ENCODE data around the gene CPSF4L.
"Not testable (repeated sequence)": the region's sequence is repeated elsewhere in the genome, so short reads cannot be mapped to it uniquely, and the experiment has no call there.

CPSF4L gene, protein sequence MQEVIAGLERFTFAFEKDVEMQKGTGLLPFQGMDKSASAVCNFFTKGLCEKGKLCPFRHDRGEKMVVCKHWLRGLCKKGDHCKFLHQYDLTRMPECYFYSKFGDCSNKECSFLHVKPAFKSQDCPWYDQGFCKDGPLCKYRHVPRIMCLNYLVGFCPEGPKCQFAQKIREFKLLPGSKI

DNA sequence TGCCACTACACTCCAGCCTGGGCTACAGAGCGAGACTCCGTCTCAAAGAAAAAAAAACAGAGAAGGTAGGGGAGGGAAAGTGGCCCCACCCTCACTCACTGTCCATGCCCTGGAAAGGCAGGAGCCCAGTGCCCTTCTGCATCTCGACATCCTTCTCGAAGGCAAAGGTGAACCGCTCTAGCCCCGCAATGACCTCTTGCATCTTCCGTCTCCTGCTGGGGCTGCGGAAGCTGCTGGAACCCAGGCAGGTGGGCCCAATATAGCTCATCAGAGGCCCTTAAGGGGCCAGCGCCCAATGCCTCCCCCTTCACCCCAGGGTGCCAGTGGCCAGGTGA, at the start of gene CPSF4L:
Gene CPSF4L (minus strand): TSS at position 264 of the 335 bp plus-strand sequence. CDS start 62 bp downstream, at position 202.
- FAIRE-seq: no peak

DNA sequence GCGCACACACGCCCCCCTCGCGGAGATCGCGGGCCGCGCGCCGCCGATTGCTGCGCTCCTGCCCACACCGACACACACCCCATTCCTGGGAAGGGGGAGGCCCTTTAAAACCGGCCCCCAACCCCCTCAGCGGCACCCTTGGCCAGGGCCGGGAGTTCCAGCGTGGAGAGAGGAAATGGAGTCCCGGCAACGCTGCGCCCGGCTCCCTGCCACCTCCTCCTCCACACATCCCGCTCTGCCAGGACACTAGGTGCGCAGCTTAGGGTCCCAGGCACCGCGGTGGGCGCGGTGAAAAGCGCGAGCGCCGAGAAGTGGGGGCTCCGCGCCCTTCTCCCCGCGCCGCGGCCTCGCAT, 49.7 kb upstream of the CPSF4L start:
- no peak for FAIRE-seq

DNA sequence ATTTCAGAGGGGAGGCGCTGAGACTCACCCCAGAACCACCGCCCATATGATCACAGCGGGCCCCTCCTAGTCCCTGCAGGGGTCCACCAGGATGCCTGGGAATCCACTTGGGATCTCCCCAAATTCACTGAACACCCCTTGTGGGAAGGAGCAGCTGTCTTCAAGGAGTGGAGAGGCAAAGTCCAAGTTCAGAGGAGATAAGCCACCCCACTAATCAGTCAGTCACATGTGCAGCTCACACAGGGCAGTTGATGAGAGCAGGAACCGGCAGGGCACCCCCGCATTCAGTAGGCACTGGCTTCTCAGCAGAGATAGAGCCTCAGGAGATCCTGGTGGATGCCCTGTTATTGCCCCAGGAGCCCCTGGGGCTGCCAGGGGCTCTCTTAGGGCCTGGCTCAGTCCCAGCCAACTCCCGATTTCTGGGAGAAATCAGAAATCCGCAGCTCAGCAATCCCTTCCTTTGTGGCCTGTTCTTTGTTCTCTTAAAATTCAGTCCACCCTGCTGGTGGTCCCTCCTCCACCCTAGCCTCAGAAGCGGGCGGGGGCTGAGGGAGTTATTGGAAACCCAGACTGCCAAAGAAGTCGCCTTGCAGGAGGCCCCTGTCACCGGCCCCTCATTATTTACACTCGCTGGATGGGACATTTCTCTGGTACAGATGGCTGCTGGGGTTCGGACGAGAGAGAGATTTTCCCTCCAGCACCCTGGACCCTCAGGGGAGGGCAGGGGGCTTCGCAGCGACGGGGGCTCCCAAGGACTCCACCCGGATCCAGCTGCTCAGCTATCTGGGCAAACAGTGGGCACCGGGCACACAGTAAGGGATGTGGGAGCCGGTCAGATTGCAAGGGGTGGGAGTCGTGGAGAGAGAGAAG, 48.3 kb upstream of the CPSF4L start:
- no peak for FAIRE-seq

DNA sequence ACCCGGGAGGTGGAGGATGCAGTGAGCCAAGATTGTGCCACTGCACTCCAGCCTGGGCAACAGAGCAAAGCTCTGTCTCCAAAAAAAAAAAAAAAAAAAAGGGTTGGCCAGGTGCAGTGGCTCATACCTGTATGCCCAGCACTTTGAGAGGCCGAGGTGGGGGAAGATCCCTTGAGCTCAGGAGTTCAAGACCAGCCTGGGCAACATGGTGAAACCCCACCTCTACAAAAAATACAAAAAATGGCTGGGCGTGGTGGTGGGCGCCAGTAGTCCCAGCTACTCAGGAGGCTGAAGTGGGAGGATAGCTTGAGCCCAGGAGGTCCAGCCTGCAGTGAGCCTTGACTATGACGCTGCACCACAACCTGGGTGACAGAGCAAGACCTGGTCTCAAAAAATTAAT, 47.3 kb upstream of the CPSF4L start:
- FAIRE-seq: not testable (repeated sequence)

DNA sequence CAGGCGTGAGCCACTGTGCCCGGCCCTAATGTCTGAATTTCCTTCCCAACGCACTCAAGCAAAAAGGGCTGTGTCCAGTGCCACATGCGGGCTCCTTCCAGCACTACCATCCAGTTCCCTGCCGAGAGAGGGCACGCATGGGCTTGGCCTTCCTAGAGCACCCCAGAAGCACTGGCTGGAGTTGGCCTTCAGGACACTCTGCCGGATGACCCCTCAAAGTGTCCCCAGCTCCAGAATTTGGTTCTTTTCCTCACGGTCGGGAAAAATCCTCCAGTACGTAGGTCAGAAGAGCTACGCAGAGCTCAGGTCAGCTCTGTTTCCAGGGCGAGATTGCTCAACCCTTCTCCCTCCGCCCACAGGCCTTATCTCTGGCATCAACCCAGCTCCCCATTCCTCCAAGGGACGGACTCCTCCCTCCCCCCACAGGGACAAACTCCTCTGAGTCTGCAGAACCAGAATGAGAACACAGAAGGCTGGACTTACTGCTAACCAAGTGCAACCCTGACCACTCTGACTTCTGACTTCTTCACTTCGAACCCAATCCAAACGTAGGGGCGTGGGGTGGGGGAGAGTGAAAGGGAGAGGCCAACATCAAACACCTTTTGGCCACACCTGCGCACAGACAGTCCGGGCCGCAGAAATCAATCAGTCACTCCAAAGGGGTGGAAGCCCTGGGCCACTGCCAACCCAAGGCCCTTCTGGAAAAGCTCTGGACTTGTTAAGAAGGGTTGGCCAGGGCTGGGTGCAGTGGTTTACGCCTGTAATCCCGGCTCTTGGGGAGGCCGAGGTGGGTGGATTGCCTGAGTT, 46.5 kb upstream of the CPSF4L start:
- no peak for FAIRE-seq

DNA sequence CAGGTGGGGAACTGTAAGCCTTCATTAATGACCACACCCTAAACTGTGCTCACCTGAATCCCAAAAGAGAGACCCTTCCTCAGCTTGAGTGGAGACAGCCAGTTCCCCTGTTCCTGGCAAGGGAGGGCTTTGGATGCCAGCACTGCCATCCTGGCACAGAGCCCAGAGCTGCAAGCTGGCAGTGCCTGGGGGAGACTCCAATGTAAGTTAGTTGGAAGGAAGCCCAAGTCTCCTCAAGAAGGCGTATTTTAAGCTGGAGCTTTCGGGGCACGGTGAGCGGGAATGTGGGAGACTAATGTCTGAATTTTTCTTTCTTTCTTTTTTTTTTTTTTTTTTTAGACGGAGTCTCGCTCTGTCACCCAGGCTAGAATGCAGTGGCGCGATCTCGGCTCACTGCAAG, 45.5 kb upstream of the CPSF4L start:
- no peak for FAIRE-seq

DNA sequence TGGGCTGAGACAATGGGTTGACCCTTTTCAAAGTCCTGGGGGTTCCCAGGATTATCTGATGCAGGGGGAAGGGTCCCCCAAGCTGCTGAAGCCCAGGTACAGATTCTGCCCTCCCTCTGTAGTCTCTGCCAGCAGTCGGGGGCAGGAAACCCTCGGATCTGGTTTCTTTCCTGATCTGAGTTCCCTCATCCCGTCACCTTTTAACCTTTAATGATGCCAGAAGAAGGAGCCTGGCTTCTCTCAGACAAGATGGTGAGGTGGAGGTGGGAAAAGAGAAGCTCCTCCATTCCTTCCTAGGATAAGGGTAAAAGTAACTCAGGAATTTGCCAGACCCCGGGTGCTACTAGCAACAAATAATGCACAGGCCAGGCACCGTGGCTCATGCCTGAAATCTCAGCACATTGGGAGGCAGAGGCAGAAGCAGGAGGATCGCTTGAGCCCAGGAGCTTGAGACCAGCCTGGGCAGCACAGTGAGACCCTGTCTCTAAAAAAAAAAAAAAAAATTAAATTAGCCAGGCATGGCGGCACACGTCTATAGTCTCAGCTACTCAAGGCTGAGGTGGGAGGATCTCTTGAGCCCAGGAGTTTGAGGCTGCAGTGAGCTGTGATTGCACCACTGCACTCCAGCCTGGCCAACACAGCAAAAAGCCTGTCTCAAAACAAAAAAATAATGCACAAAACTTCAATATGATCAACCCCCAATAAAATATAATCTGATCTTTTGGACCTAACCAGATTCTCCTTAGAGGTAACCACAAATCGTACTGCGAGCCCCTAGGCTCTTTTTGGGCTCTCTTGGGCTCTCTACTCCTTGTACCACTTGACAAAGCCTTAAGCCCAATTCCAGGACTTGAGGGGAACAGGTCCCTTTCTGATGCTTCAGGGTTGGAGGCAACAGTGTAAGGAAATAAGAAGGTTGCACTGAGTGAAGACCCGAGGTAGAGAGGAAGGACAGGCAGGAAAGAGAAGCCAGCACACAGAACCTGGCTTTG, 44.5 kb upstream of the CPSF4L start:
- no peak for FAIRE-seq

DNA sequence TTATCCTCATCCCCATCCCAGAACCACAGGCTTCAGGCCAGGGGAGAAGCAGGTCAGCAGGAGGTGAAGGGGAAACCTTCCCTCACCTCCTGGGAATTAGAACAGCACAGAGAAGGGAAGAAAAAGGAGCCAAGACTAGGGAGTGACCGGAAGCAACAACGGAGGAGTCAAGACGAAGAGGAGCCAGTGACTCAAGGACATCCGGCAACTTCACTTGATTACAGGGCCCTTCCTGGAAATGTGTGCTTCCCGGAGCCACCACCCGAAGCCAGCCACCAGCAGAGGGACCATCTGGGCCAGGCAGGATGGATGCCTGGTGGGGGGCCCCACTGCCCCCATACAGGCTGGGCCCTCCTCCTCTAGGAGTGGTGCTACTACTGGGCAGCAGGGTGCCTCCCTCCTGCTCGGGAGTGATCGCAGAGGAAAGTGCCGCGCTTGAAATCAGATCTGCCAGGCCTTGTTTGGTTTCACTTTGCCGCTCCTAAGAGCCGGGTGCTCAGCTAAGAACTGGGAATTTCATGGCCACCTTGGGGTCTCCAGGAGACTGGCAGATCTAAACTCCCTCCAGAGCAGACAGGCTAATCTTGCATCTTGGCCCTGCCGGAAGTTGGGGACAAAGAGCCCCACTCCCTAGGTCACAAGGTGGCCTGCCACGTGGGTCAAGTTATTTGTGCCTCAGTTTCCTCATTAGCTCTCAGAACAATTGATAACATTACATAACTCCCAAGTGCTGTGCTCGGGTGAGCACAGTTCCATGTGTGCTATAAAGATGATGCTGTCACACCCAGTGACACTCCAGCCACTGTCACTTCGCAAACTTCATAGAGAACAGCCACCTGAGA, 43.5 kb upstream of the CPSF4L start:
- FAIRE-seq: no peak

DNA sequence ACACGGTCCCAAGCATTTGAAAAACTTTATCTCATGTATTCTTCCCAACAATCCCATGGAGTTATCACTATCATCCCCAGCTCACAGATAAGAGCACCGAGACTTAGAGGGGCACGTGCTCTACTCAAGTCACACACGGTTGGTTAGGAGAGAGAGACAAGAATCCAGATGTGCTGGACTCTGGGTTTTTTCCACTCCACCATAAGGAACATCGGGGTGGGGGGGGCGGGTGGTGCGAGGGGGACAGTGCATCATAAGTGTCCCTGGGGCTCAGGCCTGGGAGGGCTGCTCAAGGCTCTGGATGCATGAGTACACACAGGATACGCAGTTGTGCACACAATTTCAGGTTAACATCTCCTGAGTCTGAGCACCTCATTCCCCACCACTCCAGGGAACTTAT, 42.8 kb upstream of the CPSF4L start:
- no peak for FAIRE-seq

DNA sequence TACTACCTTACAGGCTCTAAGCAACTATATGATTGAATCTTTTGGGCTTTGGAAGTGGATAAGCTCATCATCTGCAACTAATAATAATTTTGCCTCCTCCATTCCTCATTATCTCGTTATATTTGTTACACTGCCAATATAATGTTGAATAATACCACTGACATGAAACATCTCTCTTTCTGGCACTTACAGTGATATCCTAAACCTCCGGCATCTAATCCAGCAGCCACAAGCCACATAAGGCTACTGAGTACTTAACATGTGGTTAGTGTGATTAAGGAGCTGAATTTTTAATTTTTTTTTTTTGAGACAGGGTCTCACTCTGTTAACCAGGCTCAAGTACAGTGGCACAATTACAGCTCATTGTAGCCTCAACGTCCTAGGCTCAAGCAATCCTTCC, 40.5 kb upstream of the CPSF4L start:
- no peak for FAIRE-seq

DNA sequence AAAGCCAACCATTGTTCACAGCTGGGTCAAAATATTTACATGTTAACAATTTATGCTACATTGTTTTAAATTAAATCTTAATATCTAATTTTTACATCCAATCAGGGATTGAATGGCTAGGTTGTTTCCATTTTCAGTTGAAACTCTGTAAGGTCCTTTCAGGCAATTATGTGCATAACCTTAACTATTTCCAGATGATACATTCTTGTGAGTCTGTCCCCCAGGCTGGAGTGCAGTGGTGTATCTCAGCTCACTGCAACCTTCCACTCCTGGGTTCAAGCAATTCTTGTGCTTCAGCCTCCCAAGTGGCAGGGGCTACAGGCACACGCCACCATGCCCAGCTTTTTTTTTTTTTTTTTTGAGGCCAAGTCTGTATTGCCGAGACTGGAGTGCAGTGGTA, 39.7 kb upstream of the CPSF4L start:
- no peak for FAIRE-seq

DNA sequence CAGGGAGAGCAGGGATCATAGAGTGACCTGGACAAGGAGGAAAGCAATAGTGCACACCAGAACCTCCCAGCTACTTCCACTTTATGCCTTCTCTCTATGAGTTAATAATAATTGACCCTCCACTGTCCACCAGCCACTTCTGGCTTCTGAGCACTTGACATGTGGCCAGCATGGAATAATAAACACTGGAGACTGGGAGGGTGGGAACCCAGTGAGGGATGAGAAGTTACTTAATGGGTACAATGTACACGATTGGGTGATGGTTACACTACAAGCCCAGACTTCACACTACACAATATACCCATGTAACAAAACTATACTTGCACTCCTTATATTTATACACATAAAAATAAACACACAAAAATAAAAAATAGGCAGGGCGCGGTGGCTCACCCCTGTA, 38.7 kb upstream of the CPSF4L start:
- no peak for FAIRE-seq

DNA sequence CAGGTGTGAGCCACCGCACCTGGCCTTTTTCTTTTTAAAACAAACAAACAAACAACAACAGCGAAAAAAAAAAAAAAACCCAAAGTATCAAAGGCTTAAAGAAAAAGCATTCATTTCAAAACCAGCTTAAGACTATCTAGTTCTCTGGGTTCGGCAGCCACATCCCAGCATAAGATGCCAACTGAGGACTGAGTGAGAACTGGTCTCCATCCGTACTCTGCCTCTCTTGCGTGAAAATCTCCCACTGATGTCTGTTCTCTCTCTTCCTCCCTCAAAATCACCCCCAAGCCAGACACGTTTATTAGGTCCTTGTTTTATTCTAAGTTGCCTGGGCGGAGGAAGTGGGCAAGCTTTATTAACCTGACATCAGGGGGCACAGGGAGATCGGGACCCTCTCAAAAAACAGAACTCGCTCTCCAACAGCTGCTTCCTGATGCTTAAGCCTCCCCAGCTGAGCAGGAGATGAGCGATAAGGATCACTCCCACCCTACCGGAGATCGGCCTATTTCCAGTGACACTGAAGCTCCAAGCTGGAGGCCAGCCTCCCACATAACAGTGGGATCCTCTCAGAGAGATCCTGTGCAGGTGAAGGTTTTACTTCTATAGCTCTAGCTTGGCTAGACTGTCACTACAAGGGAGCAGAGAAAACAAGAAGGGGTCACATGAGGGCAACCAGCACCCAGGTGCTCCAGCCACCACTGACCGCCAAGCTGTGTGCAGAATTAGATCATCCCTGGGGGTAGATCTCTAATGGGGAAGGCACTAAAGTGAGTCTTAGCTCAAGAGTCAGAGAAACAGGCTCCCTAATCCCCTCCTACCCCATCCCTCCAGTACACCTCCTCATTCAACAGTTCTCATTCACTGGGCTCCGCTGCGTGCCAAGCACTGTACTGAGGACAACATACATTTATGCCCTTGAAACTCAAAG, 36.5 kb upstream of the CPSF4L start:
- FAIRE-seq: no peak

DNA sequence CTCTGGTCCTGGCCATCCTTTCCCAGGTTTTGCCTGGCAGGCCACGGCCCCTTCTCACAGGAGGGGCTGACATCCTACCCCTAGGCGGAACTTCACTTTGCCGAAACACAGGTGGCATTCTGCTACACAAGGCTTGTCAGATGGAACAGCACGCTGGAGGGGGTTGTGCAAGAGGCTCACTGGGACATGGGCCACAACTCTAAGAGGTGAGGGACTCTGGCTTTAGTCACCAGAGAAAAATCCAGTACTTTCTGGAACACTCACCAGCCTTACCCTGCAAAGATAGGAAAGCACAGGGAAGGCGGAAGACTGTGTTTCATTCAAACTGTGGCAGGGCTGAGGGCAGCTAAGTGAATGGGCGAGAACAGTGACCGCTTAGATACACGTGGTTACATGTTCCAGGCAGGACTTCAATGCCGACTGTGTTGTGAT, 31.8 kb upstream of the CPSF4L start:
- no peak for FAIRE-seq

DNA sequence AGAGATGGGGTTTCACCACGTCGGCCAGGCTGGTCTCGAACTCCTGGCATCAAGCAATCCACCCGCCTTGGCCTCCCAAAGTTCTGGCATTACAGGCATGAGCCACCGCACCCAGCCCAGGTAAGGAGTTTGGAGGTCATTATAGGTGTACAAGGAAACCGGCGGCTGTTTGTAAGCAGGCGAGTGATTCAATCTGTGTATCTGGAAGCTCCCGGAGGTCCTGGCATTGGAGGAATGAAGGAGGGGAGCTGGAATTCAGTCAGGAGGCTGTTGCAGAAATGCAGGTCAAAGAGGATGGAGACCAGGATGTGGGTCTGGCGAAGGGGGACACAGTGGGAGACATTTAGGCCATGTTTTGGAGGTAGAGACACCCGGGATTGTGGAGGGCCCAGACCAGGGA, 31.4 kb upstream of the CPSF4L start:
- FAIRE-seq: no peak

DNA sequence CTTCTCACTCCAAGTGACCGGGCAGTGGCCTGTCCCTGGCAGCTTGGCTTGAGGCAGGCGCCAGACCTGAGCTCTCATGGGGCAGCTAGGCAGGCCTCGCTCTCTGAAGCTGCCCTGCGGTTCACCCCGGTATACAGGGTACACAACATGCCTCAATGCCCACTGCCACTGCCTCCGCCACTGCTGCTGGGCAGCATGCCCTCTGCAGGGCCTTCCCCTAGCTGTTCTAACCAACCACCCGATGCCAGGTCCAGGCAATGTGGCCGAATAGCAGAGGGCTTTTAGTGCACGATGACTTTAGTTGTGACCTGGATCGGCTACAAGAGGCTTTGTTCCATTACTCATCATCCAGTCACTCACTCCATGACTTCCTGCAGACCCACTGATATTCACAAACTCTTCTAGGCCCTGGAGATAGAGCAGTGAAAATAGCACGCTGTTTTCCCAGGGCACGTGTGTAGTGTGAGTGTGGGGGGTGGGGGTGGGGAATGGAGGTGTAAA, 30.4 kb upstream of the CPSF4L start:
- no peak for FAIRE-seq

DNA sequence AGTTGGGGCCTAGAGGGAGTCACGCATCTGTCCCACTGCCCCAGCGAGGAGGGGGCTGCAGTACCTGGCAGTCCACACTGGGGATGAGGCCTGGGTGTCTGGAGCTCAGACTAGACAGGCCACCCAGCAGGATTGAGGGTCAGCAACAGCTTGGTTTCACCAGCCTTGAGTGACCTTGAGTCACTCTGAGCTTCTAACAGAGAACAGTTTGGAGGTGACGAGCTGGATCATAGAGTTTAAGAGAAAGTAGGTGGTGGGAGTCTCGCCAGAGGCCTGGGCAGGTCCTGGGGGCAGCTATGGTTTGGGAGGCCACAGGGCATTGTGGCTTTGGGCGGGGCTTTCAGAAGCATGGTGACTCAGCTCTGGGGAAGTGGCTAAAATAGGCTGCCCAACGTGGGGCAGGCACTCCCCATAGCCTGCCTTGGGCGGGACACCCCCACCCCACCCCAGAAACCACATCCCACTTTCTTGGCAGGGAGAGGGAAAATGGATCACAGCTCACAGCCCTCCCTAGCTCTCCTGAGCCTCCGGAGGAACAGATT, 29.7 kb upstream of the CPSF4L start:
- FAIRE-seq: no peak

DNA sequence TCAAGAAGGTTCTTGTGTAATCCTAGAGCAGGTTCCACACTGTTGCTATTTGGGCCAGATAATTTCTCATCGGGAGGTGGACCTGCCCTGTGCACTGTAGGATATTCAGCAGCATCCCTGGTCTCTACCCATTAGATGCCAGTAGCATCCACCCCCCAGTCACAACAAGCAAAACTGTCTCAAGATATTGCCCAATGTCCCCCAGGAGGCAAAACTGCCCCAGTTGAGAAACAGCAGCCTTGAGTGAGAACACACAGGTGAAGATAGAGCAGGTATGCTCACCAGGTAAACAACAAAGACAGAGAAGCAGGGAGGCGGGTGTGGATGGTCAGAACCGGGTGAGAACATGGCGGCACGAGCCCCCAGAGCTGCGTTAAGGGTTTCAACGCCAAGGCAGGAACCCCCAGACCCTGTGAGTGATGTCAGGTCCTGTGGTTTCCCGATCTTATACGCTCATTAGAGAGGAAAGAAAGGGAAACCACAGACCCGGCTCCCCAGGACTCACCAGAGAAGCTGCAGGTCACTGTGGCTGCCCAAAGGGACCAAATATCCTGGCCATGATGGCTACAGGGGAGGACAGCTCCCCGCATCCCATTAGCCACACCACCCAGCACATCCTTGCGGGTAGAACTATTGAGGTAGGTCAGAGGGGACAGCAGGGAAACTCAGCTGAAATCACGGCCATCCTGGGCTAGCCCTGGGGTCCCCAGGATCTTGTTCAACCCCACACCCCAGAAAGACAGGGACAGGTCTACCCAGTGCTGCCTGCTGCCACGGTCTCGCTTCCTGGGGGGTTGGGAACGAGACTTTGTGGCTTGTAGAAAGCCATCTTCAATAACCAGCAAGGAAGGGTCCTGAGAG, 28.9 kb upstream of the CPSF4L start:
- no peak for FAIRE-seq

Data from colon (tissue), 2 donors.